HG03575 (cell line): Measurements from ENCODE around the gene VOPP1.
"Not testable (repeated sequence)": the region's sequence is repeated elsewhere in the genome, so short reads cannot be mapped to it uniquely, and the experiment has no call there.

Experiments used
- ATAC-seq: cut with Tn5 transposase; IDR thresholded peaks from one replicate; pipeline ENCODE4 v1.9.1; 2021; ENCODE audit not compliant: unreplicated experiment, insufficient number of reproducible peaks, low FRiP score; ENCODE audit errors: extremely low read depth

VOPP1 gene

GRCh38 chr7:55477781-55478374 is 94.4 kb downstream of the VOPP1 start:
- no peak for ATAC-seq

GRCh38 chr7:55476852-55477780 is 95.2 kb downstream of the VOPP1 start:
- no peak for ATAC-seq

- no peak for ATAC-seq
These were observed 96.2 kb downstream of the VOPP1 start for GRCh38 chr7:55475855-55476803.

GRCh38 chr7:55474944-55475854 is 97.1 kb downstream of the VOPP1 start:
- ATAC-seq = no peak

- ATAC-seq = no peak
These were observed 98.4 kb downstream of the VOPP1 start for GRCh38 chr7:55473932-55474331.

- no peak for ATAC-seq
These were observed 99.2 kb downstream of the VOPP1 start for GRCh38 chr7:55472928-55473725.

- ATAC-seq = not testable (repeated sequence)
These were observed 99.9 kb downstream of the VOPP1 start for GRCh38 chr7:55472406-55472805.

- ATAC-seq = not testable (repeated sequence)
These were observed 100.7 kb downstream of the VOPP1 start for GRCh38 chr7:55471594-55471993.

- ATAC-seq = no peak
These were observed 102.0 kb downstream of the VOPP1 start for GRCh38 chr7:55470261-55470660.

GRCh38 chr7:55469721-55470120 is 102.6 kb downstream of the VOPP1 start:
- no peak for ATAC-seq

- ATAC-seq = no peak
These were observed 103.0 kb downstream of the VOPP1 start for GRCh38 chr7:55469271-55469681.

- ATAC-seq = no peak
These were observed 103.8 kb downstream of the VOPP1 start for GRCh38 chr7:55468495-55468894.

- no peak for ATAC-seq
These were observed 105.2 kb downstream of the VOPP1 start for GRCh38 chr7:55467047-55467593.

GRCh38 chr7:55465691-55466090 is 106.6 kb downstream of the VOPP1 start:
- no peak for ATAC-seq

GRCh38 chr7:55464422-55464821 is 107.9 kb downstream of the VOPP1 start:
- no peak for ATAC-seq

- no peak for ATAC-seq
These were observed 108.5 kb downstream of the VOPP1 start for GRCh38 chr7:55463686-55464262.

GRCh38 chr7:55458351-55458750 is 114.0 kb downstream of the VOPP1 start:
- ATAC-seq = no peak
